ENCODE results near the gene VPS54. TPM values are rescaled to one million over a fixed set of nuclear protein-coding genes. Genes with fewer than 3 reads are reported as not detected.
A peak's percentile ranks its signal among the peaks of the same experiment; 100 is the strongest.

Gene VPS54
- polyA plus RNA-seq, 3 donors: 11.4 to 17.3 (median 11.5) TPM

DNA sequence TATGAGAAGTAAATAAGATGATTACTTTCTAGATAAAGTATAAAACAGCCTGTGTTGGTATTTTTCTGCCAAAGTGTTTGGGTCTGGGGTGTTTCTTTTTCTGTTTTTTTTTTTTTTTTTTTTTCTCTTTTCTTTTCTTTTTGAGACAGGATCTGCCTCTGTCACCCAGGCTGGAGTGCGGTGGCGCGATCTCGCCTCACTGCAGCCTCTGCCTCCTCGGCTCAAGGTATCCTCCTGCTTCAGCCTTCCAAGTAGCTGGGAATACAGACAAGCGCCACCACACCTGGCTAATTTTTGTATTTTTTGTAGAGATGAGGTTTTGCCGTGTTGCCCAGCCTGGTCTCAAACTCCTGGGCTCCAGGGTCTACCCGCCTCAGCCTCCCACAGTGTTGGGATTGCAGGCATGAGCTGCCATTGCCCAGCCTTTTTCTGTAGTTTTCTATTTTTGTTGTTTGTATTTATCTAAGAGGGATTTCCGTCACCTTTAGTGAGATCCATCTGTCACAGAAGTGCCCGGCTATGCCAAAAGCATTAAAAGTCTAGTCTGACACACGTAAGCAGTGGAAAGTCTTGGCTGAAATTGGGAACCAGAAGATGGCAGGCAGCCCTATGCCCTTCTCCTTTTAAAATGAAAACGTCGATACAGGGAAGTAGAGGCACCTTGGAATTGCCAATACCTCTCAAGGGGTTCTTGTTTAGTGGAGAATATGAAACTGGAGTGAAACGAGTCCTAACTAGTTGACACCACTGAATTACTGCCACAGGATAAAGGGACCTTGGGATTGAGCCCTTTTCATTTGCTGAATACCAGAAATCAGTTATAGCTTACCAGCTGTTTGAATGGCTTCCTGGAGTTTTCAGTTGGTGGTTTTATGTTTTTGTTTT is 163.6 kb downstream of the VPS54 start:
- Mint-ChIP-seq H3K27ac (peak overlapping the region in 5 of 7 donors; percentile 4 to 69 (median 32)), H3K4me1 (peaks cover 43% of the 10 kb centered on the region), H3K4me3 (no peak overlapping the region), H3K36me3 (peaks cover 30 to 47% of the 10 kb centered on the region in 2 donors), H3K9me3 (no peaks in the 10 kb centered on the region), H3K27me3 (ENCODE audit: low read depth in 3 of 3) (no peaks in the 10 kb centered on the region)
- Histone ChIP-seq H3K36me3 (replicated peaks in 1 of 2; ENCODE audit: control insufficient read depth in 1 of 2, insufficient read depth in 2 of 2, low read length in 2 of 2) (peaks cover 22 to 38% of the 10 kb centered on the region in 2 donors), H3K4me1 (ENCODE audit: control insufficient read depth in 1 of 2, insufficient read depth in 2 of 2, low read length in 2 of 2) (peaks cover 27 to 29% of the 10 kb centered on the region in 2 donors), H3K9me3 (replicated peaks in 1 of 2; ENCODE audit: control insufficient read depth in 1 of 2, insufficient read depth in 1 of 2, low read length in 2 of 2) (no peaks in the 10 kb centered on the region), H3K79me2 (ENCODE audit: insufficient read depth, low read length) (peaks cover 71% of the 10 kb centered on the region), H3K4me3 (replicated peaks in 1 of 3; ENCODE audit: low read depth in 2 of 3, low read length in 3 of 3) (no peak overlapping the region), H3K4me2 (replicated peaks; ENCODE audit: extremely low read depth, low read length, poor library complexity, severe bottlenecking) (no peak overlapping the region), H2AFZ (ENCODE audit: insufficient read depth, low read depth, low read length, poor library complexity, severe bottlenecking) (no peak overlapping the region), H4K20me1 (ENCODE audit: insufficient read depth, low read length) (peaks cover 72% of the 10 kb centered on the region), H3K9ac (ENCODE audit: insufficient read depth, low read length, poor library complexity, severe bottlenecking) (no peak overlapping the region), H3K27ac (ENCODE audit: low read depth in 1 of 2, low read length in 2 of 2) (peak overlapping the region in 1 of 2 donors; percentile 43), H3K27me3 (ENCODE audit: control insufficient read depth in 2 of 2, insufficient read depth in 2 of 2, low read length in 2 of 2) (no peaks in the 10 kb centered on the region)
- intact Hi-C loops (cut with micrococcal nuclease): no loop called here
- TF ChIP-seq, protein P1, sequence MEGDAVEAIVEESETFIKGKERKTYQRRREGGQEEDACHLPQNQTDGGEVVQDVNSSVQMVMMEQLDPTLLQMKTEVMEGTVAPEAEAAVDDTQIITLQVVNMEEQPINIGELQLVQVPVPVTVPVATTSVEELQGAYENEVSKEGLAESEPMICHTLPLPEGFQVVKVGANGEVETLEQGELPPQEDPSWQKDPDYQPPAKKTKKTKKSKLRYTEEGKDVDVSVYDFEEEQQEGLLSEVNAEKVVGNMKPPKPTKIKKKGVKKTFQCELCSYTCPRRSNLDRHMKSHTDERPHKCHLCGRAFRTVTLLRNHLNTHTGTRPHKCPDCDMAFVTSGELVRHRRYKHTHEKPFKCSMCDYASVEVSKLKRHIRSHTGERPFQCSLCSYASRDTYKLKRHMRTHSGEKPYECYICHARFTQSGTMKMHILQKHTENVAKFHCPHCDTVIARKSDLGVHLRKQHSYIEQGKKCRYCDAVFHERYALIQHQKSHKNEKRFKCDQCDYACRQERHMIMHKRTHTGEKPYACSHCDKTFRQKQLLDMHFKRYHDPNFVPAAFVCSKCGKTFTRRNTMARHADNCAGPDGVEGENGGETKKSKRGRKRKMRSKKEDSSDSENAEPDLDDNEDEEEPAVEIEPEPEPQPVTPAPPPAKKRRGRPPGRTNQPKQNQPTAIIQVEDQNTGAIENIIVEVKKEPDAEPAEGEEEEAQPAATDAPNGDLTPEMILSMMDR (IDR thresholded peaks at IDR 0.05): no peak
- DNase-seq: peak in 1 of 3 donors; percentile 10
- WGBS (ENCODE audit: insufficient coverage): 84% methylated on average over 5 of the region's 14 CpGs

DNA sequence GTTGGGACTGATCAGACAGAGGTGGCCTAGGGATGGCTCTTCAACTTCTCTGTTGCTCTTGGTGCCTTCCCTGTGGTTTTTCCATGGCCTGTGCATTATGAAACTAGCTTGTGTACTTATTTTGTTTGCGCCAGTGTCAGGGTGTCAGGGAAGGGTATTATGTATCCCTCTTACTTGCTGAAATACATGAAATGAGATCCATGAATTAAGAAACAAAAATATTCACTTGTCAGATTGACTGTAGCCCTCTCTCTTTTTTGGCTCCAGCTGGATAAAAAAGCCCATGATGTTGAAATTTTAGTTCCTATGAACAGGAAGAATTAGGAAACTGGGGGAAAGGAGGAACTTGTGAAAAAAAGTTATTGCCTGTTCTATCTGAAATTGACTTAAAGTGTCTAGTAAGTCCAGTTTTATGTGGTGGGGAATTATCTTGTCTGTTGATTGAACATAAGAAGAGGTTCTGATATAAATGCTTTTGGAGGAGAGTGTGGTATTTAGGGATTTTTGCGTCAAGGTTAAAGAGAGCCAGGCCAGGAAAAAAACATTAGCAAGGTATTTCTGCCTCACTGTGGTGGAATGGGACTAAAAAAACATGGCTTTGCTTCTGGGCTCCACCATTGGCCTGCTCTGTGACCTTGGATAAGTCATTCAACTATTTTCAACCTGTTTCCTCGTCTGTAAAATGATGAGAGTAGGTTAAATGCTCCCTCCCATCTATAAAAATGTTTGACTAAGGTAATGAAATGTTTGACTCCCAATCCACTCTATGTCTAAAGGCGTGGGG is 165.5 kb downstream of the VPS54 start:
- WGBS (ENCODE audit: insufficient coverage): 80% methylated on average over 1 of the region's 4 CpGs
- peaks cover 16 to 31% of the 10 kb centered on the region in 2 donors for H3K36me3 Mint-ChIP-seq

More for the DNA sequence above, 165.5 kb downstream of the VPS54 start:
- no peak overlapping the region for H3K9ac ChIP-seq (ENCODE audit: insufficient read depth, low read length, poor library complexity, severe bottlenecking)
- peak in 2 of 3 donors; percentile 63 to 78 for DNase-seq
- H3K79me2 ChIP-seq (ENCODE audit: insufficient read depth, low read length): peaks cover 90% of the 10 kb centered on the region
- peaks cover 27 to 29% of the 10 kb centered on the region in 2 donors for H3K4me1 ChIP-seq (ENCODE audit: control insufficient read depth in 1 of 2, insufficient read depth in 2 of 2, low read length in 2 of 2)
- TF ChIP-seq, protein P1 (IDR thresholded peaks at IDR 0.05): no peak
- peak overlapping the region; percentile 25 for H3K4me2 ChIP-seq (replicated peaks; ENCODE audit: extremely low read depth, low read length, poor library complexity, severe bottlenecking)
- no peaks in the 10 kb centered on the region for H3K9me3 ChIP-seq (replicated peaks in 1 of 2; ENCODE audit: control insufficient read depth in 1 of 2, insufficient read depth in 1 of 2, low read length in 2 of 2)
- Mint-ChIP-seq H3K9me3 (no peaks in the 10 kb centered on the region), H3K27me3 (ENCODE audit: low read depth in 3 of 3) (no peaks in the 10 kb centered on the region), H3K27ac (peak overlapping the region in 6 of 7 donors; percentile 34 to 80 (median 60)), H3K4me3 (peak overlapping the region in 1 of 2 donors; percentile 66), H3K4me1 (peaks cover 51% of the 10 kb centered on the region)
- H2AFZ ChIP-seq (ENCODE audit: insufficient read depth, low read depth, low read length, poor library complexity, severe bottlenecking): no peak overlapping the region
- peaks cover 79% of the 10 kb centered on the region for H4K20me1 ChIP-seq (ENCODE audit: insufficient read depth, low read length)
- H3K36me3 ChIP-seq (replicated peaks in 1 of 2; ENCODE audit: control insufficient read depth in 1 of 2, insufficient read depth in 2 of 2, low read length in 2 of 2): peaks cover 10 to 19% of the 10 kb centered on the region in 2 donors
- H3K27me3 ChIP-seq (ENCODE audit: control insufficient read depth in 2 of 2, insufficient read depth in 2 of 2, low read length in 2 of 2): no peaks in the 10 kb centered on the region
- H3K4me3 ChIP-seq (replicated peaks in 1 of 3; ENCODE audit: low read depth in 2 of 3, low read length in 3 of 3): peak overlapping the region in 1 of 3 experiments; percentile 12
- peak overlapping the region in 1 of 2 donors; percentile 70 for H3K27ac ChIP-seq (ENCODE audit: low read depth in 1 of 2, low read length in 2 of 2)
- intact Hi-C loops (cut with micrococcal nuclease): no loop called here
